NCI-H2107 treated with DMSO at 0.1 percent for 48 hours (cell line): ENCODE data around the gene GADD45GIP1.
"Not testable (repeated sequence)": the region's sequence is repeated elsewhere in the genome, so short reads cannot be mapped to it uniquely, and the experiment has no call there.

Source experiments
- DNase-seq: peaks from one replicate; lab custom pipeline; 2025; ENCODE audit not compliant: unreplicated experiment; lab: John Stamatoyannopoulos, UW

Gene GADD45GIP1

DNA sequence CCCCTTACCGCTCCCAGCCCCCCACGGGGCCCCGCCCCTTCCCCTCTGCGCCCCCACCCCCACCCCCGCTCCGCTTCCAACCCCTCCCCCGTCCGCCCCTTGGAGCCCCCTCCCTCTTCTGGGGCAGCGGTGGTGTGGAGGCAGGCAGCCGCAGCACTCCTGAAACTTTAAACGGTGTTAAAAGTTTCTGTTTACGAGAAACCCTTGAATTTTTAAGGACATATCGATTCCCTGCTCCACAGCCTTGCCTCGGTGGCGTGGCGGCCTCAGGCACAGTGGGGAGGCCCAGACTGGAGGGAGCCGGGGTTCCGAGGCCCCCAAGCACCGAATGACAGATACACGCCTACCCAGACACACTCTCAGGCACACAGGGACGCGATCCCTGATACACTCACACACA lies 33.4 kb upstream of the GADD45GIP1 start:
- no peak for DNase-seq

DNA sequence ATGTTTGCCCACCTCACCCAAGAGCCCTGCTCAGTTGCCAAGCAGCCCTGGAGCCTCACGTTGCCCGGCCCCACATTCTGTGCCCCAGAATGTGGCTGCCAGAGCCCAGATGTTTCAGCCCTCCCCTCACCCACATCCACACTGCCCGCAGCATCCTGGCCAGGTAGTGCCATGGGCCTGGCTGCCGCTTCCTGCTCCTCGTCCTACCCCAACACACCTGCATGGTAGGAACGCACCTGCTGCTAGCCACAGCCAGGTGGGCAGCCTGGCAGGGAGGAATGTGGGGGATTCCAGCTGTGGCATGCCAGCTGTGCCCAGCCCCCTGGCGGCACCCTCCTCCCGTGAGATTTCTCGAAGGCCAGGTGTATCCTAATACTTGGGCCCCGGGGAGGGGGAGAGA lies 30.8 kb upstream of the GADD45GIP1 start:
- no peak for DNase-seq

DNA sequence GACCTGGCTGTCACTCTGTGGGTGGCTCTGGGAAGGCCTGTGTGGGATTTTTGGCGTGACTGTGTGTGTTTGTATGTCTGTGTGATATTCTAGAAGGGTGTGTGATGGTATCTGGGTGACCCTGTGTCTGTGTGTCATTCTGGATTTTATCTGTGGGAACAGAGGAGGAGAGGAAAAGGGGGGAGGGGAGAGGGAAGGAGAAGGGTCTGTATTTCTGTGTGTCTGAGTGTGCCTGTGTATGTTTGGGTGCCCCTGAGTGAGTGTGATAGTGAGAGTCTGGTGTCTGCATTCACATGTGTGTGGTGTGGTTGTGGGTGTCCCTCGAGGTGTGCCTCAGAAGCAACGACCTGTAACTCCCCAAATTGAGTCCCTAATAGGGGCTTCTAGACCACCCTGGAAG lies 30.2 kb upstream of the GADD45GIP1 start:
- no peak for DNase-seq

DNA sequence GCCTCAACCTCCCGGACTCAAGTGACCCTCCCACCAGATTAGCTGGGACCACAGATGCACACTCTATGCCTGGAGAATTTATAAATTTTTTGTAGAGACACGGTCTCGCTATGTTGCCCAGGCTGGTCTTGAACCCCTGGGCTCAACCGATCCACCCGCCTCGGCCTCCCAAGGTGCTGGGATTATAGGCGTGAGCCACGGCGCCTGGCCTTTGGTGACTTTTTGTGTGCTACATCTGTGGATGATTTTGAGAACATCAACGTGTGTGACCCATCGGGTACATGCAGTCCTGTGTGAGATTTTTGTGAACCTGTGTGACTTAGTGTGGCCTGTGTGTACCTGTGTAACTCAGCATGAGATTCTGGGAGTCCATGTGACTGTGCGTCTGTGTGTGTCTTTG lies 29.7 kb upstream of the GADD45GIP1 start:
- DNase-seq: no peak

DNA sequence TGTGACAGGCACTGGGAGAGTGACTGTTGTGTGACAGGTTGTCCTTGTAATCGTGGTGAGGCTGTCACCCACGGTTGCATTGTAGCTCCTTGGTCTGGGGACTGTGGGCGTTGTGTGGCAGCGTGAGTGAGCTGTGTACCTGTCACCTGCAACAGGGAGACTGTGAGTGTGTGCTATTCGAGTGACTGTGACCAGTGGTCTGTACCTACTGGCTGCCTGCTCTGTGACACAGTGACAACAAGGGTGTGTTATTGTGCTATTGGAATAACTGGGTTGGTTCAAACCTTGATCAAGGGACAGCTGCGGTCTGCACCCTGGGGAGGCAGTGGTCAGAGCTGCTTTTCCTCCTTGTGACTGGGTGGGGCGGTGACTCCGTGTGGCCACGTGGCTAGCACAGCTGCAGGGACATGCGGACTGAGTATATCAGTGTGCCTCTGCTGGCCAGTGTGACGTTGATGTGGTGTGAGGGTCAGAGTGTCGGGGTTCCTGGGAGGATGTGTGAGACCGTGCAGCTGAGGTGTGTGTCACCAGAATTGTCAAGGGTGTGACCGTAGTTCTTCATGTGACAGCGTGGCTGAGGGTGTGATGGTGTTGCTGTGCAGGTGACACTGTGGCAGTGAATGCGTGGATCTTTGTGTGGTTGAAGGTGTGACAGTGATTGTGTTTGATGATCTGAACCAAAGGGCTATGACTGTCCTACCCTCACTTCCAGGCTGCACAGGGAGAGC lies 28.2 kb upstream of the GADD45GIP1 start:
- DNase-seq: peak; percentile 36

DNA sequence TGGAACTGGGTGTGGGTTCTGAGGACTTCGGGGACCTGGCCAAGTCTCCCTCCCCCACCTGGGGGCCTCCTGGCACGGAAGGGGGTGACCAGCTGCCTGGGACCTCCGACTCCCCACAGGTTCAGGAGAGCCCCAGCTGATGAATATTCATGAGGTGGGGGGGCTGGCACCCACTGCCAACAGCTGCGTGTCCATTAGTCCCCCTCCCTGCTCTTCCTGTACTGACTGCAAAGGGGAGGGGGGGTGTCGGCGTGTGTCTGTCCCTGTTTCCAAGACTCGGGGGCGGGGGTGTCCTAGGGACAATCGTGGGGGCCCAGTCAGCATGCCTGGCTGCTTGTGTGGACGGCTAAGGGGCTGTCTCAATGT lies 27.6 kb upstream of the GADD45GIP1 start:
- DNase-seq: no peak

- no peak for DNase-seq
These were observed 27.2 kb upstream of the GADD45GIP1 start for GRCh38 chr19:12984143-12984627.

DNA sequence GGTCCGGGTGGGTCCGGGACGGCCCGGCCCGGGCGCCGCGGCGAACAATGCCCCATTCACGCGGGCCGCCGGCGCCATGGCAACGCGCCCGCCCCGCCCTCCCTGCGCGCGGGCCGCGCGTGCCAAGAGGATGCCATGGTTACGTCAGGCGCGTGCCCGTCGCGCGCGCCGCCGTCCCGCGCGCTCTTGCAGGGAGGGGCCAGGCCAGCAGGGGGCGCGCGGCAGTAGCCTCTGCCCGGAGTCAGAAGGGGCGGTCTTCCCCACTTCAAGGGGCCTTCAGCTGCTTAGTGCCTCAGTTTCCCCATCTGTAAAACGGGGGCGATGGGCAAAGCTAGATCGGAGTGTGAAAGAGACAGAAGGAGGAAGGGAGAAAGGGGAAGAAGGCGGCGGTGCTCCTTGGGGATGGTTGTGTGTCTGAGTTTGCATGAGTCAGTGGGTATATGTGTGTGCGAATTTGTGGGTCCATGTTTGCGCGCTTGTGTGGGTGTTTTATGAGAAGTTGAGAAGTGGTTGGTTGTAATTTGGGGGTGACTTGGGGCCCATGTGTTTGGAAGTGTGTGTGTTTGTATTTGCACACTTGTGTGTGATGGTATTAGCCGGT lies 26.6 kb upstream of the GADD45GIP1 start:
- DNase-seq: no peak

DNA sequence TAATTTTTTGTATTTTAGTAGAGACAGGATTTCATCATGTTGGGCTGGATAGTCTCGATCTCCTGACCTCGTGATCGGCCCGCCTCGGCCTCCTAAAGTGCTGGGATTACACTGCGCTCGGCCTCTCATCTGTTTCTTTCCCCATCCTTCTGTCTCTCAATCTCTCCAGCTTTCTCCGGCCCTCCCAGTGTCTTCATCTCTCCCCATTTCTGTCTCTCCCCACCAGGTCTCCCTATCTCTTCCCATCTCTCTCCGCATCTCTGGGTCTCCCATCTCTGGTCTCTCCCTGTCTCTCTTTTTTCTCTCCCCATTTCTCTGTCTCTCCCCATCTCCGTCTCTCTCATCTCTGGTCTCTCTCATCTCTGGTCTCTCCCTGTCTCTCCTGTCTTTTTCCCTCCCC lies 26.1 kb upstream of the GADD45GIP1 start:
- DNase-seq: no peak

DNA sequence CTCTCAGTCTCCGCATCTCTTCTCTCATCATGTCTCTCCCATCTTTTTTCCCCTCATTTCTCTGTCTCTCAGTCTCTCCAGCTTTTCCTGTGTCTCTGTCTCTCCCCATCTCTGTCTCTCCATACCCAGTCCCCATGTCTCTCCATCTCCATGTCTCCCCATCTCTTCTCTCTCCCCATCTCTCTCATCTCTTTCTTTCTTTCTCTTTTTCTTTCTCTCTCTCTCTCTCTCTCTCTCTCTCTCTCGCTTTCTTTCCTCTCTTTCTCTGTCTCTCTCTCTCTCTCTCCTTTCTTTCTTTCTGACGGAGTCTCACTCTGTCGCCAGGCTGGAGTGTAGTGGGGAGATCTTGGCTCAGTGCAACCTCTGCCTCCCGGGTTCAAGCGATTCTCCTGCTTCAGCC lies 25.6 kb upstream of the GADD45GIP1 start:
- no peak for DNase-seq

GRCh38 chr19:12979974-12980373 lies 23.0 kb upstream of the GADD45GIP1 start:
- no peak for DNase-seq

DNA sequence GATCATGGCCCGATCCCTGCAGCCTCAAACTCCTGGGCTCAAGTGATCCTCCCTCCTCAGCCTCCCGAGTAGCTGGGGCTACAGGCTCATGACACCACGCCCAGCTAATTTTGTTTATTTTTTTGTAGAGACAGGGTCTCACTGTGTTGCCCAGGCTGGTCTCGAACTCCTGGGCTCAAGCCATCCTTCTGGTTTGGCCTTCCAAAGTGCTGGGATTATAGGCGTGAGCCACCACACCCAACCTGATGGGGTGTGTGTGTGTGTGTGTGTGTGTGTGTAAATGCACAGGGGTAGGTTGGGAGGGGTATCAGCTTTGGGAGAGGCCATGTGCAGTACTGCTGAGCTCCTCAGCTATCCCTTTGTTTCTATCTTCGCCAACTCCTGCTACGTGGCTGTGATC lies 19.1 kb upstream of the GADD45GIP1 start:
- not testable (repeated sequence) for DNase-seq

- DNase-seq: no peak
These were observed 18.3 kb upstream of the GADD45GIP1 start for GRCh38 chr19:12975221-12975741.

GRCh38 chr19:12974301-12975220 lies 17.5 kb upstream of the GADD45GIP1 start:
- no peak for DNase-seq

DNA sequence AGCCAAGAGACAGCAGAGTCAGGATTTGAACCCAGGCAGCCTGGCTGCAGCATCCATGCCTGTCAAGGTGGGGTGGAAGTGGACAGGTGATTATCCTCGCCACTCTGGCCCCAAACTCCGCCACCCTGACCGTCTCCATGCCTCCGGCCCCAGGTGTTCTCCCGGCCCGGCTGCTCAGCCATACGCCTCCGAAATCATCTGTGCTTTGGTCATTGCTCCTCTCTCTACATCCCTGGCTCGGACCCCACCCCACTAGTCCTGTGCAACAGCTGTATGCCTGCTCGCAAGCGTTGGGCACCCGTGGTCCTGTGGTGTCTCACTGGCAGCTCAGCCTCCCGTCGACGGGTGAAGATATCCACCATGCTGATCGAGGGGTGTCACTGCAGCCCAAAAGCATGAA lies 16.2 kb upstream of the GADD45GIP1 start:
- no peak for DNase-seq

- DNase-seq: no peak
These were observed 13.2 kb upstream of the GADD45GIP1 start for GRCh38 chr19:12970070-12970820.

DNA sequence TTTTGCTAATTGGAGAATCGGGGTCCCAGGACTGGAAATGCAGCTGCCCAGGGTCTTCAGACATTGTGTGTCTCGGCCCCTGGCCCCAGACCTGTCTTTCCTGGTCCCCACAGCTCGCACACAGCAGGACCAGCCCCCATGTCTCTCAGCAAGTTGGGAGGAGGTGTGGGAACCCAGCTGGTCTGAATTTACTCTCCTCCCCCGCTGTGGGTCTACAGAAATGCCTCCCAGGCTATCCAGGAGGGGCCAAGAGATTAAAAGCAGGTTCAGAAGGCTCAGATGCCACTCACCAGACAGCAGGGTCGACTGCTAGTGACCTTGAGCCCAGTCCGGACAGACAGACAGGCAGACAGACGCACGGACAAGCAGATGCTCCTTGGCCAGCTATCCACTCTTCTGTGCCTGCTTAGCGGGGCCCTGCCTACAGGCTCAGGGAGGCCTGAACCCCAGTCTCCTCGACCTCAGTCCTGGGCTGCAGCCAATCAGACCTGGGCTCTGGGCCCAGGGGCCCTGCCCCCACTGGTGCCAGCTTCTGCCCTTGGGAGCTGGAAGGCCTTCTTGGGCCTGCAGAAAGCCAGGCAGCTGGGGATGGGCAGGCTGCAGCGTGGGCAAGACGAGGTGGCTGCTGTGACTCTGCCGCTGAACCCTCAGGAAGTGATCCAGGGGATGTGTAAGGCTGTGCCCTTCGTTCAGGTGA lies 12.4 kb upstream of the GADD45GIP1 start, which contains the start of gene DAND5:
Gene DAND5, plus strand, starts transcription at position 285 of the 697 bp plus-strand sequence. Its CDS starts 85 bp downstream, at position 370.
- no peak for DNase-seq

DNA sequence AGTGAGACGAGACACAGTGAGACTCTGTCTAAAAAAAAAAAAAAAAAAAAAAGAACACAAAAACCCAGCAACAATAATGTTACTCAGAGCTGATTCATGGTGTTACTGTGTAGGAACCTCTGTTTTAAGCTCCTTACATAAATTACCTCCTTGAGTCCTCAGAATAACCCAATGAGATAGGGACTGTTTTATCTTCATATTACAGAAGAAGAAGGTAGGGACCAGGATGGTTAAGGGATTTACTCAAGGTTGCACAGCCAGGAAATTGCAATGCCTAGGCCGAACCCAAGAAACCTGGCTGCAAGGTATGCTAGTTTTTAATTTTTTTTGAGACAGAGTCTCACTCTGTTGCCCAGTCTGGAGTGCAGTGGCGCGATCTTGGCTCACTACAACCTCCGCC lies 10.9 kb upstream of the GADD45GIP1 start:
- no peak for DNase-seq

DNA sequence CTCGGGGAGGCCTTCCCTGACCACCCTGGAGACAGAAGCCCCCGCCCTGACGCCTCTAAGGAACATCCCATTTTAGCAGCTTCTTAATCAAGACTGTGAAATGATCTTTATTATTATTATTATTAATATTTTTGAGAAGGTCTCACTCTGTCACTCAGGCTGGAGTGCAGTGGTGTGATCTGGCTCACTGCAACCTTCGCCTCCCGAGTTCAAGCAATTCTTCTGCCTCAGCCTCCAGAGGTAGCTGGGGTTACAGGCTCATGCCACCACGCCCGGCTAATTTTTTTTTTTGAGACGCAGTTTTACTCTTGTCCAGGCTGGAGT lies 8.8 kb upstream of the GADD45GIP1 start:
- no peak for DNase-seq
